IPS-NIHi7 (cell line): ENCODE results near the gene IL31.
A peak's percentile ranks its signal among the peaks of the same experiment; 100 is the strongest.
"Not testable (repeated sequence)": the region's sequence is repeated elsewhere in the genome, so short reads cannot be mapped to it uniquely, and the experiment has no call there.

Experiments
- DNase-seq: peaks from one replicate; pipeline ENCODE4 v3.0.0; 2012; ENCODE audit warnings: mixed read lengths; ENCODE audit errors: extremely low spot score

Gene IL31

DNA sequence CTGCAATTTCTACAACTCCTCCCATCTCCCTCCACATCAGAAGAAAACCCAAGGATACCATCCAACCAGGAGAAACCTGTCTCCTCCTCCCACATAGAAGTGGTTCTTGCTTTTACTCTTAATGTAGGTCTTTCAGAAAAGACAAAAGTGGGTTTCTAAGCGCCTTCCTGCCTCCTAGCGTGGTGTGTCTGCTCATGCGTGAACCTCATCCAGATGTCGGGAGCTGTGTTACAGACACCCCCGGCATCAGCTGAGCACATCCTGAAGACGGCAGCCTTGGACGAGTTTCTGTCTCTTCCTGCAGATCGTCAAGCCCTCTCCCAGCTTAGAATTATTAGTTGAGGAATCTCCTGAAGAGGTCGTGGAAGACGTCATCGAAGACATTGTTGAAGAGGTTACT is 18.4 kb upstream of the IL31 start:
- DNase-seq = no peak

DNA sequence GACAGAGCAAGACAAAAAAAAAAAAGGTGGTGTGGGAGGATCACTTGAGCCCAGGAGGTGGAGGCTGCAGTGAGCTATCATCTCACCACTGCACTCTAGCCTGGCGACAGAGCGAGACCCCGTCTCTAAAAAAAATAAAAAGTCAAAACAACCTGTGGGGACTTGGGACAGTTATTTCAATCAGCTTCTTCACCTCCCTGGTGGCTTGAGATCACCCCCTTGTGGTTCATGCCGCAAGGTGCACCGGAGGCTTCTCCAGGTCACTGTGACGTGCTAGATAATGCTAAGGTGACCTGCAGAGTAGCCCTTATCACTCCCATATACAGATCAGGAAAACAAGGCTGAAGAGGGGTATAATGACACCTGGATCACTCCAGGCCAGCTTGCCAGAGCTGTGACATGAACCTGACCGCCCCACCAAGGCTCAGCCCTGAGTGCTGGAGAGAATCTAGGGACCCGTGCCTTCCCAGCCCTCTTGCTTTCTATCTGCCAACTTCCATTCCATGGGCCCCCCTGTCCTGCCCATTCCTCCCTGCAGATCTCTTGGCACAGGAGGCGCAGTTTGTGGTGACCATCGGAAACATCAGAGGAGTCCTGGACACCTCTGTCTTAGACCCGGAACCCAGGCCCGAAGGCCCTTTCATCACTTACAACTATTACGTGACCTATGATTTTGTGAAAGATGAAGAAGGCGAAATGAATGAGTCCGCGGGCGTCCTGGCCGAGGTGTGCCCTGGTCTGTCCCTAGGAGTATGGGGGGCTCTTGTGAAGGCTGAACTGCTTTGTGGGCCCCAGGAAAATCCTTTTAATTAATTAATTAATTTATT is 17.0 kb upstream of the IL31 start:
- peak; percentile 89 for DNase-seq

GRCh38 chr12:122189626-122190475 is 15.8 kb upstream of the IL31 start:
- no peak for DNase-seq

- no peak for DNase-seq
Measured at GRCh38 chr12:122187466-122187865, 13.4 kb upstream of the IL31 start.

GRCh38 chr12:122185494-122186082 is 11.6 kb upstream of the IL31 start:
- DNase-seq = no peak

- DNase-seq = no peak
Measured at GRCh38 chr12:122185079-122185478, 11.1 kb upstream of the IL31 start.

- DNase-seq = no peak
Measured at GRCh38 chr12:122184517-122184916, 10.5 kb upstream of the IL31 start.

- DNase-seq = no peak
Measured at GRCh38 chr12:122183588-122183940, 9.5 kb upstream of the IL31 start.

- peak; percentile 85 for DNase-seq
Measured at GRCh38 chr12:122182887-122183587, 9.0 kb upstream of the IL31 start, which contains the start of gene LRRC43. TSS of gene LRRC43 (plus strand) at chr12:122183123. CDS start at chr12:122183145, 22 bp downstream.

DNA sequence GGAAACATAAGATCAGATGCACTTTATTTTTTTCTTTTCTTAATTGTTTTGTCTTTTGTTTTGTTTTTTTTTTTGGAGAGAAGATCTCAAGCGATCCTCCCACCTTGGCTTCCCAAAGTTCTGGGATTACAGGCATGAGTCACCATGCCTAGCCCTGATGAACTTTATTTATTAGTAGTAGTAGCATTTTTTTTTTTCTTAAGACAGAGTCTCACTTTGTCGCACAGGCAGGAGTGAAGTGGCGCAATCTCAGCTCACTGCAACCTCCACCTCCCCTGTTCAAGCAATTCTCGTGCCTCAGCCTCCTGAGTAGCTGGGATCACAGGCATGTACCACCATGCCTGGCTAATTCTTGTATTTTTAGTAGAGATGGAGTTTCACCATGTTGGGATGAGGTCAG is 2.5 kb upstream of the IL31 start:
- DNase-seq = not testable (repeated sequence)

DNA sequence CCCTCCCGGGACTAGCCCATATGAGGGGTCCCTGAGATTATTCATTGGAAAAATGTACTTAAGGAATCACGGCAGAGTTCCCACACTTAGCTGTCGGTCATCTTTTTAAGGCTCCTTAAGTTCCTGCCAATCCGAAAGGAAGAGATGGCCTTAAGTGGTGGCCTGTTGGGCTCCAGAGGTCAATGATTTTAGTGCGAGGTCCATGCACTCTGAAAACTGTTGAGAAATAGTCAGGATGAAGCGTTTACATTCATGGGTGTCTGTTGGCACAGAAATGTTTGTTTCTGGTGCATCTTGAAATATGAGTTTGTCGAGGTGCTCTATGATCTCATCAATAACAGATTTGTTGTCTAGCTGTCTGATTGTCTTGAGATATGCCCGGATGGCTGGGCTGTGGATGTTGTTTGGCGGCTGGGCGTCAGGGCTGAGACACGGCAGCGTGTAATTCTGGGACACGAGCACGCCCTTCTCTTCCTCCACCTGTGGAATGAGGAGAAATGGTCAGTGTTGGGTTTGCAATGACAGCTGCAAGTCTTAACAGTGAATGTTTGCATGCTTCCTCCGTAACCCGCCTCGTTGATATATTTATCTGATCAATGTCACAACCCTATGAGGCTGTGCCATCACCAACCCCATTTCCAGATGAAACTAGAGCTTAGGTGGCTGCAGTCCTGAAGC is 1.6 kb downstream of the IL31 start:
- no peak for DNase-seq

- no peak for DNase-seq
Measured at GRCh38 chr12:122171399-122171798, 2.6 kb downstream of the IL31 start.

- no peak for DNase-seq
Measured at GRCh38 chr12:122168492-122168891, 5.5 kb downstream of the IL31 start.

DNA sequence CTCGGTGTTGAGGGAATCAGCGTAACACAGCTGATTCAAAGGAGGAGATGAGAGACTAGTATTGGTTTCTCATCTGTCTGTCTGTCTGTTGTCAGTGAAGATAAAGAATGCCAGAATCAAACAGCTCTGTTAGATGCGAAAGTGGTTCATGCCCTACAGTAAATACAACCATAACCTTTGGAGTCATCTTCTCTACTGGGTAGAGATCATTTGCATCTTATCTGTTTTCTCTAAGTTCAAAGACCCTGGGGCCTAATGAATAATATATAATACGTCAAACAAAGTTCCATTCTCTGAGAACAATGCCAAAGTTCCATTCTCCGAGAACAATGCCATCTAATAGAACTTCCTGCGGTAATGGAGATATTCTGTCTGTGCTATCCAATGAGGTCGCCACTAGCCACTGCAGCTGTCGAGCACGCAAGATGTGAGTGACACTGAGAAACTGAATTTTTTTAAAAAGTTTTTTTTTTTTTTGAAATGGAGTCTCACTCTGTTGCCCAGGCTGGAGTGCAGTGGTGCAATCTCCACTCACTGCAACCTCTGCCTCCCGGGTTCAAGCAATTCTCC is 6.6 kb downstream of the IL31 start:
- DNase-seq = no peak

- DNase-seq = peak; percentile 10
Measured at GRCh38 chr12:122166422-122167349, 7.3 kb downstream of the IL31 start.

GRCh38 chr12:122162976-122163375 is 11.0 kb downstream of the IL31 start:
- no peak for DNase-seq

- no peak for DNase-seq
Measured at GRCh38 chr12:122161682-122162081, 12.3 kb downstream of the IL31 start.

DNA sequence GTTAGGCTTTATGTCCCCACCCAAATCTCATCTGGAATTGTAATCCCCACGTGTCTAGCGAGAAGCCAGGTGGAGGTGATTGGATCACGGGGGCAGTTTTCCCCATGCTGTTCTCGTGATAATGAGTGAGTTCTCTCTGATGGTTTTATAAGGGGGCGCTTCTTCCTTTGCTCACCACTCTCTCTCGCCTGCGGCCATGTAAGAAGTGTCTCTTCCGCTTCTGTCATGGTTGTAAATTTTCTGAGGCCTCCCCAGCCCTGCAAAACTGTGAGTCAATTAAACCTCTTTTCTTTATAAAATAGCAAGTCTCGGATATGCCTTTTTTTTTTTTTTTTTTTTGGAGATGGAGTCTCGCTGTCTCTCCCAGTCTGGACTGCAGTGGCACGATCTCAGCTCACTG is 13.3 kb downstream of the IL31 start:
- DNase-seq = no peak

- DNase-seq = no peak
Measured at GRCh38 chr12:122159882-122160281, 14.1 kb downstream of the IL31 start.
